Erythroblast (primary cell): ENCODE results near the gene GATA3.

Source experiments
- GATA1 ChIP-seq: IDR thresholded peaks from 2 replicates; pipeline ENCODE4 v1.6.1; 2011; ENCODE audit warnings: low read depth, mild to moderate bottlenecking, control low read depth, low read length, moderate library complexity
- POLR2A ChIP-seq: IDR thresholded peaks from 2 replicates; pipeline ENCODE4 v1.6.1; 2011; ENCODE audit warnings: mild to moderate bottlenecking, low read length

DNA sequence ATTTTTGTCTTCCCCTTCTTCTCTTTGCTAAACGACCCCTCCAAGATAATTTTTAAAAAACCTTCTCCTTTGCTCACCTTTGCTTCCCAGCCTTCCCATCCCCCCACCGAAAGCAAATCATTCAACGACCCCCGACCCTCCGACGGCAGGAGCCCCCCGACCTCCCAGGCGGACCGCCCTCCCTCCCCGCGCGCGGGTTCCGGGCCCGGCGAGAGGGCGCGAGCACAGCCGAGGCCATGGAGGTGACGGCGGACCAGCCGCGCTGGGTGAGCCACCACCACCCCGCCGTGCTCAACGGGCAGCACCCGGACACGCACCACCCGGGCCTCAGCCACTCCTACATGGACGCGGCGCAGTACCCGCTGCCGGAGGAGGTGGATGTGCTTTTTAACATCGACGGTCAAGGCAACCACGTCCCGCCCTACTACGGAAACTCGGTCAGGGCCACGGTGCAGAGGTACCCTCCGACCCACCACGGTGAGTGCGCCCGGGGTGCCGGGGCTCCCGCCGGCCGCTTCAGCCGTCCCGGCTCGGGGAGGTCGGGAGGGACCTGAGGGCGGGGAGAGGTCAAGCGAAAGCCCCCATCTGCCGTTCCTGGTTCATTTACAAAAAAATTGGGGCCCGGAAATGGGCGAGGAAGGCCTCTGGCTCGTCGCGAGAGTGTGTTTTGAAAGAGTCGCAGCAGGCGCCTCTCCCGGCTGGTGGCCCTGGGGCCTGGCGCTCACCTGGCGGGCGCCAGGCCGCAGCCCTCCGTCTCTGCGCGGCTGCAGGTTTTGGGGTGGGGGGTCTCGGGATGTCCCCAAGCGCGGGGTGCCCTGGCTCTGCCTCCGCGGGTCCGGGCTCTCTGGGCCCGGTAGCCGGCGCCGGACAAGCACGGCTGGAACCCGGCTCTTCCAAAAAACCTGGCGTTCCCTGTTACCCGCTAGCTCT lies 1.2 kb downstream of the GATA3 start:
- TF ChIP-seq POLR2A (no peak), GATA1 (no peak)
